Upper lobe of right lung (tissue), 1 donor: ENCODE measurements around the gene TM9SF2. TPM values are rescaled to one million over a fixed set of nuclear protein-coding genes. Genes with fewer than 3 reads are reported as not detected.

ENCODE experiments used
- ATAC-seq: fragments of 200-7000 bp; cut with Tn5 transposase; one replicate; pipeline ENCODE4 v1.9.1; 2020; ENCODE audit warnings: mild to moderate bottlenecking, moderate library complexity
- DNase-seq: peaks from one replicate; pipeline ENCODE4 v3.0.0-alpha.2; 2020
- H3K27ac ChIP-seq: fragments of 200-600 bp; one replicate; pipeline ENCODE4 v1.8.0; 2022
- H3K27me3 ChIP-seq: fragments of 200-600 bp; one replicate; pipeline ENCODE4 v1.8.0; 2022; ENCODE audit warnings: mild to moderate bottlenecking
- H3K36me3 ChIP-seq: fragments of 200-600 bp; one replicate; pipeline ENCODE4 v1.8.0; 2022
- H3K4me1 ChIP-seq: fragments of 200-600 bp; one replicate; pipeline ENCODE4 v1.8.0; 2022
- H3K4me3 ChIP-seq: fragments of 200-600 bp; one replicate; pipeline ENCODE4 v1.8.0; 2022; ENCODE audit warnings: mild to moderate bottlenecking
- H3K9me3 ChIP-seq: fragments of 200-600 bp; one replicate; pipeline ENCODE4 v1.8.0; 2022
- CTCF ChIP-seq: fragments of 200-600 bp; IDR thresholded peaks from one replicate; pipeline ENCODE4 v1.8.0; 2022; ENCODE audit warnings: antibody characterized with exemption
- intact Hi-C: fragments of 100-400 bp; cut with DNase I; formaldehyde crosslinking; loops from one replicate; pipeline ENCODE4 v1.11.0; 2022
- total RNA-seq: library from RNA; stranded (reverse); fragmentation: NEBNext Ultra II Directional; extraction: Animal tissue kit (Norgen Biotek cat#: 25700); gene quantifications from one replicate; pipeline ENCODE4 v1.2.1, GENCODE V29; 2021
- donor health status: DM: no; HTN: yes; CAD: no; lungs with severe emphysema.

TM9SF2 gene
- total RNA-seq, 1 donor from 2014 or later = 132 TPM

- H3K27ac ChIP-seq = no peak overlapping the region
- no peaks in the 10 kb centered on the region for H3K27me3 ChIP-seq
- intact Hi-C loops = no loop called here
- DNase-seq (no peak), ATAC-seq (no peak)
- no peak overlapping the region for H3K4me3 ChIP-seq
- H3K9me3 ChIP-seq = no peaks in the 10 kb centered on the region
- H3K4me1 ChIP-seq = no peaks in the 10 kb centered on the region
- H3K36me3 ChIP-seq = peaks cover 93% of the 10 kb centered on the region
- no peak for TF ChIP-seq CTCF
These were observed 55.7 kb downstream of the TM9SF2 start for GRCh38 chr13:99556867-99557443.

- no peaks in the 10 kb centered on the region for H3K9me3 ChIP-seq
- no peak overlapping the region for H3K4me3 ChIP-seq
- H3K27ac ChIP-seq = no peak overlapping the region
- peaks cover 89% of the 10 kb centered on the region for H3K36me3 ChIP-seq
- DNase-seq = no peak
- no peaks in the 10 kb centered on the region for H3K27me3 ChIP-seq
- ATAC-seq = no peak
- no peaks in the 10 kb centered on the region for H3K4me1 ChIP-seq
- TF ChIP-seq CTCF = no peak
- intact Hi-C loops = no loop called here
These were observed 57.4 kb downstream of the TM9SF2 start for GRCh38 chr13:99558570-99559180.

GRCh38 chr13:99559560-99559959 lies 58.3 kb downstream of the TM9SF2 start:
- H3K4me3 ChIP-seq = no peak overlapping the region
- TF ChIP-seq CTCF = no peak
- H3K4me1 ChIP-seq = no peaks in the 10 kb centered on the region
- intact Hi-C loops = no loop called here
- peaks cover 89% of the 10 kb centered on the region for H3K36me3 ChIP-seq
- H3K9me3 ChIP-seq = no peaks in the 10 kb centered on the region
- no peaks in the 10 kb centered on the region for H3K27me3 ChIP-seq
- H3K27ac ChIP-seq = no peak overlapping the region
- ATAC-seq (no peak), DNase-seq (no peak)

DNA sequence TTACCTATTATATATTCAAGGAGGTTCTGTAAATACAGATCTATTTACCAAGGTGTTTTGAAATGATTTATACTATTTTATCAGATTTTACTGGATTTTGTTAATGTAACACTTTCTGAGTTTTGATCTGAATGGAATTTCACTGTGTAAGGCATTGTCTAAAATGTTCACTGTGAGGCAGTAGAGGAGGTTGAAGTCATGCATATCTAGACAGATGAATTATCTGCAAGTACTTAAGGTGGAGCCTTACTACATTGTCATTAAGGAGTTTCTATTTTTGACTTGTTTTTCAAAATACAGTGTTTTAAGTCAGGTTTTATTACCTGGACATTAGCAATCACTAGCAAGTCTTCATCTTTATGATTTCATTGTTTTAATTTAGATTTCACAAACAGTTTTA lies 62.1 kb downstream of the TM9SF2 start:
- peaks cover 59% of the 10 kb centered on the region for H3K36me3 ChIP-seq

GRCh38 chr13:99564386-99564785 lies 63.1 kb downstream of the TM9SF2 start:
- peaks cover 53% of the 10 kb centered on the region for H3K36me3 ChIP-seq
- no peaks in the 10 kb centered on the region for H3K4me1 ChIP-seq
- intact Hi-C loops = no loop called here
- no peak for TF ChIP-seq CTCF
- H3K27me3 ChIP-seq = no peaks in the 10 kb centered on the region
- no peak overlapping the region for H3K4me3 ChIP-seq
- no peak for ATAC-seq
- no peak for DNase-seq
- no peak overlapping the region for H3K27ac ChIP-seq
- H3K9me3 ChIP-seq = no peaks in the 10 kb centered on the region

More for the DNA sequence above, 62.1 kb downstream of the TM9SF2 start:
- no peak for TF ChIP-seq CTCF
- no peaks in the 10 kb centered on the region for H3K27me3 ChIP-seq
- intact Hi-C loops = no loop called here
- no peaks in the 10 kb centered on the region for H3K4me1 ChIP-seq
- DNase-seq (no peak), ATAC-seq (no peak)
- no peak overlapping the region for H3K27ac ChIP-seq
- H3K4me3 ChIP-seq = no peak overlapping the region
- H3K9me3 ChIP-seq = no peaks in the 10 kb centered on the region
